Measurements from ENCODE around the gene C6orf136. TPM values are rescaled to one million over a fixed set of nuclear protein-coding genes. Genes with fewer than 3 reads are reported as not detected.
A peak's percentile ranks its signal among the peaks of the same experiment; 100 is the strongest.

The C6orf136 gene
- total and polyA plus RNA-seq, 9 of the 15 experiments (the other 6 are each of a cell fraction or from before 2014, with no cell fraction given): 14.1 to 63.1 (median 18.4) TPM

GRCh38 chr6:30687659-30688431 lies 40.9 kb downstream of the C6orf136 start (continued):
- TF ChIP-seq E4F1 (CRISPR knock-in tag; IDR thresholded peaks at IDR 0.05; ENCODE audit: borderline replicate concordance): no peak
- peak; percentile 35; the same call in 1 of the 2 replicates for TF ChIP-seq DEAF1 (CRISPR knock-in tag; IDR thresholded peaks at IDR 0.05)
- TF ChIP-seq KLF13 (tag; IDR thresholded peaks at IDR 0.05; ENCODE audit: borderline replicate concordance, low read depth): no peak
- no peak; the same call in 1 of the 2 replicates for TF ChIP-seq GTF2E2 (tag; IDR thresholded peaks at IDR 0.05)
- 0 out of 2 replicates have a peak, but pooled peaks have one; percentile 10 for TF ChIP-seq GABPA (tag; conservative IDR thresholded peaks at IDR 0.05; ENCODE audit: low read depth)
- no peak for TF ChIP-seq POLR2H (tag; IDR thresholded peaks at IDR 0.05; ENCODE audit: low read depth)
- 0 out of 2 replicates have a peak, but pooled peaks have one; percentile 41 for TF ChIP-seq ZNF175 (CRISPR knock-in tag; IDR thresholded peaks at IDR 0.05; ENCODE audit: low read depth)
- no peak for TF ChIP-seq HEY1 (CRISPR knock-in tag; IDR thresholded peaks at IDR 0.05; ENCODE audit: borderline replicate concordance)
- TF ChIP-seq CTCF (IDR thresholded peaks at IDR 0.05 in 2 of 3, conservative IDR thresholded peaks at IDR 0.05 in 1 of 3; ENCODE audit: insufficient read depth in 2 of 3, low read depth in 1 of 3, low read length in 3 of 3): peak in 1 of 3 experiments; percentile 27; a peak in 1 of 6 replicates
- TF ChIP-seq IRF9 (tag; IDR thresholded peaks at IDR 0.05): no peak
- TF ChIP-seq HDAC1 (IDR thresholded peaks at IDR 0.05): no peak
- no peak for TF ChIP-seq SLC30A9 (CRISPR knock-in tag; IDR thresholded peaks at IDR 0.05)
- no peak for TF ChIP-seq BHLHE40 (IDR thresholded peaks at IDR 0.05; ENCODE audit: low read length)
- no peak for TF ChIP-seq MNT (conservative IDR thresholded peaks at IDR 0.05)
- TF ChIP-seq CREB3L1 (IDR thresholded peaks at IDR 0.05; ENCODE audit: borderline replicate concordance, low read depth): 0 out of 2 replicates have a peak, but pooled peaks have one; percentile 23

Data from K562 (cell line).